ENCODE data around the gene ATP2B2. TPM values are rescaled to one million over a fixed set of nuclear protein-coding genes. Genes with fewer than 3 reads are reported as not detected.

ATP2B2 gene
- total RNA-seq, 1 donor from 2014 or later: 0.42 TPM

- H3K4me3 Mint-ChIP-seq: no peak overlapping the region
- no peaks in the 10 kb centered on the region for H3K4me1 Mint-ChIP-seq
- no peaks in the 10 kb centered on the region for H3K9me3 Mint-ChIP-seq
- H3K27ac Mint-ChIP-seq (ENCODE audit: unreplicated experiment): no peak overlapping the region
- no peak for DNase-seq (ENCODE audit: low read depth, low spot score)
- no peak for TF ChIP-seq CTCF (conservative IDR thresholded peaks at IDR 0.05)
- H3K27me3 Mint-ChIP-seq (ENCODE audit: low read depth): peaks cover 33% of the 10 kb centered on the region
- no peaks in the 10 kb centered on the region for H3K36me3 Mint-ChIP-seq (ENCODE audit: low read depth)
These were observed 13.8 kb upstream of the ATP2B2 start for GRCh38 chr3:10519236-10519635.

GRCh38 chr3:10518506-10519150 lies 13.2 kb upstream of the ATP2B2 start:
- peaks cover 31% of the 10 kb centered on the region for H3K27me3 Mint-ChIP-seq (ENCODE audit: low read depth)
- no peak for TF ChIP-seq CTCF (conservative IDR thresholded peaks at IDR 0.05)
- no peaks in the 10 kb centered on the region for H3K36me3 Mint-ChIP-seq (ENCODE audit: low read depth)
- no peaks in the 10 kb centered on the region for H3K9me3 Mint-ChIP-seq
- no peak for DNase-seq (ENCODE audit: low read depth, low spot score)
- H3K27ac Mint-ChIP-seq (ENCODE audit: unreplicated experiment): no peak overlapping the region
- H3K4me1 Mint-ChIP-seq: no peaks in the 10 kb centered on the region
- H3K4me3 Mint-ChIP-seq: no peak overlapping the region

GRCh38 chr3:10517627-10518026 lies 12.2 kb upstream of the ATP2B2 start:
- H3K27ac Mint-ChIP-seq (ENCODE audit: unreplicated experiment): peak overlapping the region; percentile 54

GRCh38 chr3:10516544-10517452 lies 11.4 kb upstream of the ATP2B2 start:
- Mint-ChIP-seq H3K4me1 (no peaks in the 10 kb centered on the region), H3K36me3 (ENCODE audit: low read depth) (no peaks in the 10 kb centered on the region), H3K9me3 (no peaks in the 10 kb centered on the region), H3K27ac (ENCODE audit: unreplicated experiment) (no peak overlapping the region), H3K4me3 (no peak overlapping the region), H3K27me3 (ENCODE audit: low read depth) (peaks cover 18% of the 10 kb centered on the region)
- no peak for TF ChIP-seq CTCF (conservative IDR thresholded peaks at IDR 0.05)
- DNase-seq (ENCODE audit: low read depth, low spot score): no peak

More at GRCh38 chr3:10517627-10518026, 12.2 kb upstream of the ATP2B2 start:
- no peaks in the 10 kb centered on the region for H3K9me3 Mint-ChIP-seq
- H3K4me3 Mint-ChIP-seq: no peak overlapping the region
- H3K36me3 Mint-ChIP-seq (ENCODE audit: low read depth): no peaks in the 10 kb centered on the region
- no peak for DNase-seq (ENCODE audit: low read depth, low spot score)
- H3K27me3 Mint-ChIP-seq (ENCODE audit: low read depth): peaks cover 24% of the 10 kb centered on the region
- no peak for TF ChIP-seq CTCF (conservative IDR thresholded peaks at IDR 0.05)
- H3K4me1 Mint-ChIP-seq: no peaks in the 10 kb centered on the region

- peak overlapping the region; percentile 48 for H3K27ac Mint-ChIP-seq (ENCODE audit: unreplicated experiment)
- H3K9me3 Mint-ChIP-seq: no peaks in the 10 kb centered on the region
- H3K27me3 Mint-ChIP-seq (ENCODE audit: low read depth): peaks cover 12% of the 10 kb centered on the region
- no peaks in the 10 kb centered on the region for H3K4me1 Mint-ChIP-seq
- no peak for DNase-seq (ENCODE audit: low read depth, low spot score)
- H3K36me3 Mint-ChIP-seq (ENCODE audit: low read depth): no peaks in the 10 kb centered on the region
- TF ChIP-seq CTCF (conservative IDR thresholded peaks at IDR 0.05): no peak
- H3K4me3 Mint-ChIP-seq: no peak overlapping the region
These were observed 10.6 kb upstream of the ATP2B2 start for GRCh38 chr3:10515884-10516495.

All from neural crest cell (in vitro differentiated cells).